Endothelial cell (in vitro differentiated cells): ENCODE data around the gene NUAK2. TPM values are rescaled to one million over a fixed set of nuclear protein-coding genes. Genes with fewer than 3 reads are reported as not detected.
A peak's percentile ranks its signal among the peaks of the same experiment; 100 is the strongest.

Experiments used
- DNase-seq: peaks from one replicate; pipeline ENCODE4 v3.0.0; 2021; ENCODE audit warnings: low spot score
- H3K27ac Mint-ChIP-seq: one replicate; pipeline ENCODE4 v1.8.0; 2021; ENCODE audit warnings: mixed read lengths, inconsistent platforms; ENCODE audit not compliant: unreplicated experiment
- H3K27me3 Mint-ChIP-seq: one replicate; pipeline ENCODE4 v1.8.0; 2021; ENCODE audit warnings: mild to moderate bottlenecking, moderate library complexity, mixed read lengths, inconsistent platforms; ENCODE audit not compliant: unreplicated experiment
- H3K36me3 Mint-ChIP-seq: one replicate; pipeline ENCODE4 v1.8.0; 2021; ENCODE audit warnings: mild to moderate bottlenecking, low read depth, mixed read lengths, inconsistent platforms; ENCODE audit not compliant: unreplicated experiment
- H3K4me1 Mint-ChIP-seq: one replicate; pipeline ENCODE4 v1.8.0; 2021; ENCODE audit warnings: mild to moderate bottlenecking, mixed read lengths, inconsistent platforms; ENCODE audit not compliant: unreplicated experiment
- H3K4me3 Mint-ChIP-seq: one replicate; pipeline ENCODE4 v1.8.0; 2021; ENCODE audit warnings: mild to moderate bottlenecking, mixed read lengths, inconsistent platforms; ENCODE audit not compliant: unreplicated experiment
- H3K9me3 Mint-ChIP-seq: one replicate; pipeline ENCODE4 v1.8.0; 2021; ENCODE audit warnings: mixed read lengths, inconsistent platforms; ENCODE audit not compliant: unreplicated experiment
- CTCF ChIP-seq: fragments of 200-600 bp; sonication (generic); IDR thresholded peaks from one replicate; pipeline ENCODE4 v1.5.0; 2021; ENCODE audit warnings: antibody characterized with exemption; ENCODE audit not compliant: unreplicated experiment
- total RNA-seq: library from RNA; stranded (reverse); fragmentation: NEBNext Ultra II Directional; extraction: Animal tissue kit (Norgen Biotek cat#: 25700); gene quantifications from one replicate; pipeline ENCODE4 v1.2.1, GENCODE V29; 2021; ENCODE audit not compliant: unreplicated experiment

Gene NUAK2
- total RNA-seq, 1 donor from 2014 or later, result 3.6 TPM

- no peak overlapping the region for H3K4me3 Mint-ChIP-seq
- peaks cover under 1% of the 10 kb centered on the region for H3K36me3 Mint-ChIP-seq
- no peaks in the 10 kb centered on the region for H3K9me3 Mint-ChIP-seq
- H3K27me3 Mint-ChIP-seq, result no peaks in the 10 kb centered on the region
- TF ChIP-seq CTCF, result no peak
- no peak overlapping the region for H3K27ac Mint-ChIP-seq
- no peak for DNase-seq
- peaks cover 17% of the 10 kb centered on the region for H3K4me1 Mint-ChIP-seq
These were observed 3.2 kb upstream of the NUAK2 start for GRCh38 chr1:205324781-205325180.

DNA sequence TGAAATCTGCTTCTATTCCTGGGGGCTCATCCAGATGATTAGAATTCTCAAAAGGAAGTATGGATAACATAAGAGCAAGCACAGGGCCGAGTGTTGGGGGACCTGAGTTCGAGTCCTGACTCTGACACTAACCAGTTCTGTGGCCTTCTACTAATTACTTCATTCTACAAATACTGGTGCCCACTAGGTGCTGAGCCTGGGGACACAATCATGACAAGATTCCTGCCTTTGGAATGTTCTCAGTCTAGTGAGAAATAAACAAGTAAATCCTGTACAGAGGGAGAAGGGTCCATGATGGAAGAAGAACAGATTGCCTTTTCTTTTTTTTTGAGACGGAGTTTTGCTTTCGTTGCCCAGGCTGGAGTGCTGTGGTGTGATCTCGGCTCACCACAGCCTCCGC lies 2.2 kb upstream of the NUAK2 start:
- Mint-ChIP-seq H3K4me3 (no peak overlapping the region), H3K36me3 (peaks cover 3% of the 10 kb centered on the region), H3K4me1 (peaks cover 25% of the 10 kb centered on the region), H3K27me3 (no peaks in the 10 kb centered on the region), H3K9me3 (no peaks in the 10 kb centered on the region), H3K27ac (no peak overlapping the region)
- TF ChIP-seq CTCF, result no peak
- no peak for DNase-seq

DNA sequence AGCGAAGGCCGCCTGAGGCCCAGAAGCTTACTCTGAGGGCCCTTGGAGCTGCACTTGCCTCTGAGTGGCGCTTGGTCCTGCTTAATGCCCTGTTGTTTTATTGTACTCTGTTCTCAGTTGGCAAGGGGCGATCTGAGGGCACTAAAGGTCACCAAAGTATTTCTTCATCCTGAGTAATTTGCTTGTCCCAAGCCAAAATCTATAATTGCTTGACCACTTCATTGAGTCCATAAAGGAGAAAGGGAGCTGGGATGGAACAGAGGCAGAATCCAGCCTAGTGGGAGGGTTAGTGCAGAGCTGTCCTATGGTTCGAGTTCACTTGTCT lies 376 bp upstream of the NUAK2 start:
- TF ChIP-seq CTCF, result no peak
- DNase-seq, result no peak
- peaks cover 3% of the 10 kb centered on the region for H3K36me3 Mint-ChIP-seq
- peak overlapping the region; percentile 74 for H3K4me3 Mint-ChIP-seq
- H3K9me3 Mint-ChIP-seq, result no peaks in the 10 kb centered on the region
- no peaks in the 10 kb centered on the region for H3K27me3 Mint-ChIP-seq
- peaks cover 32% of the 10 kb centered on the region for H3K4me1 Mint-ChIP-seq
- H3K27ac Mint-ChIP-seq, result no peak overlapping the region

GRCh38 chr1:205319081-205320018 lies 2.2 kb downstream of the NUAK2 start:
- Mint-ChIP-seq H3K27me3 (peaks cover 4% of the 10 kb centered on the region), H3K4me3 (peak overlapping the region; percentile 73), H3K9me3 (no peaks in the 10 kb centered on the region), H3K4me1 (peaks cover 43% of the 10 kb centered on the region), H3K27ac (peak overlapping the region; percentile 11), H3K36me3 (peaks cover 3% of the 10 kb centered on the region)
- TF ChIP-seq CTCF, result no peak
- no peak for DNase-seq
